Astrocyte of the spinal cord (primary cell): ENCODE data around the gene ABCA2.

Experiments used
- DNase-seq: peaks from one replicate; pipeline ENCODE4 v3.0.0; 2011; ENCODE audit warnings: low read depth, low spot score
- H3K4me3 ChIP-seq: 2 replicates; pipeline ENCODE4 v1.5.1; 2011; ENCODE audit warnings: low read depth, mild to moderate bottlenecking, low read length, moderate library complexity
- CTCF ChIP-seq: IDR thresholded peaks from 2 replicates; pipeline ENCODE4 v1.5.1; 2012; ENCODE audit warnings: low read depth, mild to moderate bottlenecking, low read length, inconsistent platforms
- in situ Hi-C: cut with HindIII; loops from 2 replicates; pipeline ENCODE4 v1.10.0; 2017; ENCODE audit warnings: low sequenced_read_pairs

Gene ABCA2

DNA sequence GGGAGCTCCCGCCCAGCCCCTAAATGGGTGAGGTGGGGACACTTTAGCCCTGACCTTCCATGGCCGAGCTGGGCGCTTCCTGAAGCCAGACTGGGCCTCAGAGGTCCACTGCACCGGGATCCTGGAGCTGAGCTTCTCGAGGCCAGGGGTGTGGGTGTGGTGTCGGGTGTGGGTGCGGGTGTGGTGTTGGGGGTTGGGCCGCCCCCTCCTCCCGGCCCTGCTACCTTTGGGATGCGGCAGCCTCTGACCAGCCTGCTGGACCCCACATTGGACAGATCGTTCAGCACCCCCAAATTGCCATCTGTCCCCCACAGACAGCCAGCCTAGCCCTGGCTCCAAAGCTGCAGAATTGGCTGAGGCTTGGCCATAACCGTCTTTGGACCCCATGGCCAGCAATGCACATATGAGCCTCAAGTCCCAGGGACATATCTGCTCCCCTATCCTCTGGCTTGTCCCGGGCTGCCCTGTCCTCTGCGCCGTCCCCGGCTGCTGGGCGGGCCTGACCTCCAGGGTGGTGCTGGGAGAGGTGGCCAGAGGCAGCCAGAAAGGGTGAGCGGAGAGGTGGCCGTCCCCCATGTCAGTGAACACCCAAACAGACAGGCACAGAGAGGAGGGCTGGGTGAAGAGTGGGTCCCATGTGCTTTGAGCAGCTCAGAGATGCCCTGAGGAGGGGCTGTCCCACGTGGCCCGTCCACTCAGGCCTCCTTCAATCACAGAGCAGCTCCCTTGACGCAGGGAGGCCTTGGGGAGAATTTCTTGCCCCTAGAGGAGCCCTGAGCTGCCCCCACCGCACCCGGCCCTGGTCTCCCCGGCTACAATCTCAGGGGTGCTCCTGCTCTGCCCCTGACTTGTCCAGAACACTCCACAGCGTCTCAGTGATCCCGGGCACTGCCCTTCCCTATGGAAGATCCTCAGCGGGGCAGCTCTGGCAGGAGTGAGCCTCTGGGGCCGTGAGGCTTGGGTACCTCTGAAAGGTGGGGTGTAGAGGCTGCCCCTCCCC, 54.1 kb downstream of the ABCA2 start:
- TF ChIP-seq CTCF, result no peak
- no peak for DNase-seq
- in situ Hi-C loops, result no loop called here
- no peak overlapping the region for H3K4me3 ChIP-seq

DNA sequence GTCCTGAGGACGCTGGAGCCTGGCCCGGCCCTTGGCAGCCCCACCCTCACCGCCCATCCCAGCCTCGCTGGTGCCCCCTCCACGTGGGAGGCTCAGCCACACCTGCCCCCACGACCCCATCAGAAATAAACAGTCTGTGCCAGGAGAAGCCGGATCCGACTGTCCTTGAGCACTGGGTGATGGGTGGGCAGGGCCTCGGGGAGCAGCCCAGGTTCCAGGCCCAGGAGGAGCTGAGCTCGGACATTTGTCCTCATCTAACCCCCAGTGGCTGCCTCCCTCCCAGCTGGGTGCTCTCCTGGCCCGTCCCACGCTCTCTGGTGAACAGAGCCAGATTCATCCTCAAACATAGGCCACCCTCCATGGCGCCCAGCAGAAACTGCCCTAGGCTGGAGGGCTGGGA, 55.3 kb downstream of the ABCA2 start:
- no peak for TF ChIP-seq CTCF
- DNase-seq, result no peak
- in situ Hi-C loops, result no loop called here
- H3K4me3 ChIP-seq, result no peak overlapping the region

DNA sequence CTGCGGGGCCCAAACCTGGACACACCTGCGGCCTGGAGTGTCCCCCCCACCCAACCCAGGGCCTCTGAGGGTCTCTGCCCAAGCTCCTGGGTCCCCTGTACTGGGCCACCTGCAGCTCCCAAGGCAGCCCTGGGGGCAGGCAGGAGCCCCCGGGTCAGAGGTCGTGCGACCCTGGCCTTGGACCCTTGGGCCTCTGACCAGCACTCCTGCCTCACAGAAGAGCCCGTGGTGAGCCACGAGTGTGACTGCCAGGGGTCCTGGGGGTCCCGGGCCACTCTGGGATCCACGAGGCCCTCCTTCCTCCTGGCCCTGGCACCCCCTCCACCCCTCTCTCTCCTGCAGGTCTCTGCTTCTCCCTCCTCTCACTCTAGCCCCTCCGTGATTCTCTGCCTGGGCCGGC, 55.7 kb downstream of the ABCA2 start:
- no peak for TF ChIP-seq CTCF
- DNase-seq, result no peak
- in situ Hi-C loops, result no loop called here
- no peak overlapping the region for H3K4me3 ChIP-seq

DNA sequence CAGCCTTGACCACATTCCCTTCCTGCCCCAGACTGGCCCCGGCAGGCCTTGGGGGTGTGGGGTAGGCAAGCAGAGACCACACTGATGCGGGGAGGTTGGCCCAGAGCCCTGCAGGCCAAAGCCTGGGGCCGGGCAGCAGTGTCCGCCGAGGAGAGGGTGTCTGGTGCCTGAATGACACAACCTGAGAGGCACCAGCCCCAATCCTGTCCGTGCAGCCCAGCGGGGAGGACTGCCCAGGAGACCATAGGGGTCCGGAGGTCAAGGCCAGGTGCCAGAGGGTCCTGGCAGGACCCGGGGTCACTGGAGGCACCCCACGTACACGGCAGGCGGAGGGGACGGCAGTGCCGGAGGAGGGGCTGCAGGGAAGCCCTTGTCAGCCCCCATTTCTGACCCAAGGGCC, 56.3 kb downstream of the ABCA2 start:
- H3K4me3 ChIP-seq, result no peak overlapping the region
- no peak for DNase-seq
- in situ Hi-C loops, result no loop called here
- TF ChIP-seq CTCF, result no peak

DNA sequence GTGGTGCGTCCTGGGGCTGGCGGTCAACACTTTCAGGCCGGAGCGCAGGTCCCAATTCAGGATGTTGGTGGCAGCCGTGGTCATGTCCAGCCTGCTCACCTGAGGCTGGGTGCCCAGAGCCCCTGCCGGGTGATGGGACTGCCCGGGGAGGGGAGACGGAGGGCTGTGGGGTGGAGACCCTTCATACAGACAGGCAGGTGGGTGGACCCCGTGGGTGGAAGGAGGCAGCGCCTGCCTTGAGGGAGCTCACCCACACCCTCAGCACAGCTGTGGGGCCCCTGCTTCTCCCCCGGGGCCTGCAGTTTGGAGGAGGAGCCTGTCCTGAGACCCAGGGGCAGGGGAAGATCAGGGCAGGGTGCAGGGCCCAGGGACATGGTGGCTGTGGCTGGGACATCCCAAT, 57.7 kb downstream of the ABCA2 start:
- in situ Hi-C loops, result no loop called here
- TF ChIP-seq CTCF, result no peak
- H3K4me3 ChIP-seq, result no peak overlapping the region
- DNase-seq, result no peak

GRCh38 chr9:136969774-136970173, 58.3 kb downstream of the ABCA2 start:
- no peak for TF ChIP-seq CTCF
- no peak for DNase-seq
- no peak overlapping the region for H3K4me3 ChIP-seq
- in situ Hi-C loops, result no loop called here
